Thyroid gland (tissue), 4 donors: ENCODE results near the gene ROS1.

Experiments used
- CTCF ChIP-seq, 6 experiments: fragments of 200-600 bp in 3 of 6; fragments of 450-650 bp in 3 of 6; sonication (generic) in 3 of 6; IDR thresholded peaks; one replicate each; pipeline ENCODE4 v1.5.1; 2016 to 2019; ENCODE audit warnings: antibody characterized with exemption in 6 of 6, mild to moderate bottlenecking in 2 of 6, inconsistent platforms in 1 of 6, moderate library complexity in 1 of 6
- POLR2A ChIP-seq, 2 donors: fragments of 450-650 bp; IDR thresholded peaks; one replicate each; pipeline ENCODE4 v1.6.1; 2017; ENCODE audit warnings: antibody characterized with exemption in 2 of 2, mild to moderate bottlenecking in 2 of 2, moderate library complexity in 1 of 2

DNA sequence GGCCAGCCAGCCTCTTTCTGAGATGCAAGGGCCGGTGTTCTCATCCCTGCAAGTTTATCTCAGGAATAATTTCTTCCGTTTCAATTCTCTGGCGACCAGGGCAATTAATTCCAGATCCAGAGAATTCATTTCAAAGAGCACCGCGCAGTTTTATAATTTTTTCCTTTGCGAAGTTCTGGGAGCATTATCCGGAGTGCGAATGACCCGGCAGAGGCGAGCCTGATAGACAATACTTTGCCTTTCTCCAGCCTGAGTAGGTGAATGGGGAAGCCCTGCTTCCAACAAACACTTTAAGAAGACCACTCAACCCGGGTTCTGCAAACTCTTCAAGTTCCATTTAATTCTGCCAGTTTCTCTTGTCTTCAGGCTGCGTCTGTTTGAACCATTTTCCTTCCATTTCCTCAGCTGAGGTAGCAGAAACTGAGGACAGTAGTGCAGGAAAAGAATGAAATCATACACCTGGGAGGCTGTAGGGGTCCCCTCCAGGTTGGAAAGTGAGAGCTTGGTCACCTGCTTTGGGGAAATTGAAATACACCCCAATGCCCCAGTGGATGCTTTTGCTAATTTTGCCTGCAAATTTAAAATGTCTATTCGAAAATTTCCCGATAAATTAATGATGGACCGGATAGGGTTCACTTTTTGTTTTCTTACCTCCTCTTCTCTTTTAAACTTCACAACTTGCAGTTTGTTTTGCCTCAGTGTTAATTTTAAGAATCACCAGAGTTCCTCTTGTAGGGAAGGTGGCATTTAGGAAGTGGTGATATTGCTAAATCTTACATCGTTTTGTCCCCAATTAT lies 159.3 kb downstream of the ROS1 start:
- TF ChIP-seq CTCF (IDR thresholded peaks at IDR 0.05) (no peak), POLR2A (IDR thresholded peaks at IDR 0.05) (no peak)
